Ishikawa (cell line): ENCODE data around the gene SLC28A1.

ENCODE experiments used
- CEBPB ChIP-seq: IDR thresholded peaks from 2 replicates; pipeline ENCODE4 v1.6.1; 2012
- CREB1 ChIP-seq: IDR thresholded peaks from 2 replicates; pipeline ENCODE4 v1.6.1; 2012; ENCODE audit warnings: low read depth
- EGR1 ChIP-seq: IDR thresholded peaks from 2 replicates; pipeline ENCODE4 v1.6.1; 2012
- EP300 ChIP-seq: IDR thresholded peaks from 2 replicates; pipeline ENCODE4 v1.6.1; 2012; ENCODE audit warnings: borderline replicate concordance
- FOXM1 ChIP-seq: IDR thresholded peaks from 2 replicates; pipeline ENCODE4 v1.6.1; 2012; ENCODE audit warnings: low read depth, borderline replicate concordance
- MAX ChIP-seq: IDR thresholded peaks from 2 replicates; pipeline ENCODE4 v1.6.1; 2012
- NFIC ChIP-seq: IDR thresholded peaks from 2 replicates; pipeline ENCODE4 v1.6.1; 2012
- RAD21 ChIP-seq: IDR thresholded peaks from 2 replicates; pipeline ENCODE4 v1.6.1; 2012; ENCODE audit warnings: low read depth
- REST ChIP-seq: IDR thresholded peaks from 2 replicates; pipeline ENCODE4 v1.6.1; 2012; ENCODE audit warnings: low read depth, mild to moderate bottlenecking
- TAF1 ChIP-seq: IDR thresholded peaks from 2 replicates; pipeline ENCODE4 v1.6.1; 2012; ENCODE audit warnings: low read depth, mild to moderate bottlenecking
- TCF12 ChIP-seq: IDR thresholded peaks from 2 replicates; pipeline ENCODE4 v1.6.1; 2012; ENCODE audit warnings: low read depth
- TEAD4 ChIP-seq: IDR thresholded peaks from 2 replicates; pipeline ENCODE4 v1.6.1; 2012
- USF1 ChIP-seq: IDR thresholded peaks from 2 replicates; pipeline ENCODE4 v1.6.1; 2012
- YY1 ChIP-seq: IDR thresholded peaks from 2 replicates; pipeline ENCODE4 v1.6.1; 2012; ENCODE audit warnings: low read depth
- ZBTB7A ChIP-seq: IDR thresholded peaks from 2 replicates; pipeline ENCODE4 v1.6.1; 2012; ENCODE audit warnings: low read depth

SLC28A1 gene

GRCh38 chr15:84909029-84909428 is 24.6 kb downstream of the SLC28A1 start:
- TF ChIP-seq USF1 (no peak), TEAD4 (no peak), CREB1 (no peak), EGR1 (no peak), MAX (no peak), YY1 (no peak), NFIC (no peak), REST (no peak), CEBPB (no peak), RAD21 (no peak), TCF12 (no peak), FOXM1 (no peak), EP300 (no peak), TAF1 (no peak), ZBTB7A (no peak)

- TF ChIP-seq YY1 (no peak), CREB1 (no peak), REST (no peak), EGR1 (no peak), RAD21 (no peak), CEBPB (no peak), FOXM1 (no peak), MAX (no peak), TAF1 (no peak), TEAD4 (no peak), ZBTB7A (no peak), NFIC (no peak), USF1 (no peak), EP300 (no peak)
These were observed 25.3 kb downstream of the SLC28A1 start for GRCh38 chr15:84909782-84910181.

- TF ChIP-seq EGR1 (no peak), FOXM1 (no peak), TCF12 (no peak), TAF1 (no peak)
These were observed 26.6 kb downstream of the SLC28A1 start for GRCh38 chr15:84910928-84911623.

- TF ChIP-seq TAF1 (peak; percentile 40; the same call in 1 of the 2 replicates), TCF12 (peak; percentile 49; the same call in 1 of the 2 replicates), USF1 (no peak), MAX (peak; percentile 55), NFIC (peak; percentile 73), EP300 (peak; percentile 69; the same call in 1 of the 2 replicates)
These were observed 27.6 kb downstream of the SLC28A1 start for GRCh38 chr15:84911879-84912660.

- TF ChIP-seq REST (no peak), TEAD4 (no peak), YY1 (no peak), MAX (no peak), ZBTB7A (no peak), TCF12 (no peak), CREB1 (no peak)
These were observed 28.9 kb downstream of the SLC28A1 start for GRCh38 chr15:84913360-84913723.
